GM12891 (cell line): Measurements from ENCODE around the gene POU2F1.

Experiments
- PAX5 ChIP-seq: IDR thresholded peaks from 2 replicates; pipeline ENCODE4 v1.6.1; 2011; ENCODE audit warnings: low read length, moderate library complexity, mild to moderate bottlenecking; ENCODE audit not compliant: insufficient read depth, severe bottlenecking
- POLR2A ChIP-seq: IDR thresholded peaks from 2 replicates; pipeline ENCODE4 v1.6.1; 2011; ENCODE audit warnings: low read depth, low read length, control low read depth
- POLR2AphosphoS5 ChIP-seq: IDR thresholded peaks from 2 replicates; pipeline ENCODE4 v1.6.1; 2011; ENCODE audit warnings: low read depth, low read length, control low read depth
- POU2F2 ChIP-seq: IDR thresholded peaks from 2 replicates; pipeline ENCODE4 v1.6.1; 2011; ENCODE audit warnings: low read depth, mild to moderate bottlenecking, control low read depth, low read length, moderate library complexity
- SPI1 ChIP-seq: IDR thresholded peaks from 2 replicates; pipeline ENCODE4 v1.6.1; 2011; ENCODE audit warnings: low read depth, low read length, control low read depth
- TAF1 ChIP-seq: IDR thresholded peaks from 2 replicates; pipeline ENCODE4 v1.6.1; 2011; ENCODE audit warnings: low read depth, low read length, control low read depth

DNA sequence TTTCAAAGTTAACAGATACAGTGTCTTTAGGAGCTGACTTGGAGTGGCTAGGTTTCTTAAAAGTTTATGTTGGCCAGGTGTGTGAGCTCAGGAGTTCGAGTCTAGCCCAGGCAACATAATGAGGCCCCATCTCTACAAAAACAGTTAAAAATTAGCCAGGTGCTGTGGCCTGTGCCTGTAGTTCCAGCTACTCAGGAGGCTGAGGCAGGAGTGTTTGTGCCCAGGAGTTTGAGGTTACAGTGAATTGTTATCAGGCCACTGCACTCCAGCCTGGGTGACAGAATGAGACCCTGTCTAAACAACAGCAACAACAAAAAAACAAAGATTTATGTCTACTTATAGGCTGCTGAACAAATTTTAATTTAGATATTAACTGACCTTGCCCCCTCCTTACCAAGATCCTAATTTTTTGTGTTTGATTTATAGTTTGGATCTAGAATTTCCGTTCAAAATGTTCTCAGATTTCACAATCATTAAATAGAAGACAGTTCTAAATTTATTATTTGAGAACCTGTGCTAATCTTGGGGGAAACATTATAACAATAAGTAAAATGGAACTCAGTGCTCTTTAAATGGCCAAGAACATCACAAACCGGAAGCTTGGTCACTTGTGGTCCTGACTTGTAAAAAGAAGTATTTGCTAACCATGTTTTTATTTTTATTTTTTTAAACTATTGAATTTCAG lies 67.8 kb downstream of the POU2F1 start:
- TF ChIP-seq POLR2A (no peak), TAF1 (no peak), POLR2AphosphoS5 (no peak), POU2F2 (no peak), SPI1 (no peak), PAX5 (no peak)
